HG03108 (cell line): ENCODE measurements around the gene C1QL4.
A peak's percentile ranks its signal among the peaks of the same experiment; 100 is the strongest.
"Not testable (repeated sequence)": the region's sequence is repeated elsewhere in the genome, so short reads cannot be mapped to it uniquely, and the experiment has no call there.

Experiments
- ATAC-seq: cut with Tn5 transposase; IDR thresholded peaks from one replicate; pipeline ENCODE4 v1.9.1; 2021; ENCODE audit warnings: moderate library complexity; ENCODE audit not compliant: unreplicated experiment

The C1QL4 gene

DNA sequence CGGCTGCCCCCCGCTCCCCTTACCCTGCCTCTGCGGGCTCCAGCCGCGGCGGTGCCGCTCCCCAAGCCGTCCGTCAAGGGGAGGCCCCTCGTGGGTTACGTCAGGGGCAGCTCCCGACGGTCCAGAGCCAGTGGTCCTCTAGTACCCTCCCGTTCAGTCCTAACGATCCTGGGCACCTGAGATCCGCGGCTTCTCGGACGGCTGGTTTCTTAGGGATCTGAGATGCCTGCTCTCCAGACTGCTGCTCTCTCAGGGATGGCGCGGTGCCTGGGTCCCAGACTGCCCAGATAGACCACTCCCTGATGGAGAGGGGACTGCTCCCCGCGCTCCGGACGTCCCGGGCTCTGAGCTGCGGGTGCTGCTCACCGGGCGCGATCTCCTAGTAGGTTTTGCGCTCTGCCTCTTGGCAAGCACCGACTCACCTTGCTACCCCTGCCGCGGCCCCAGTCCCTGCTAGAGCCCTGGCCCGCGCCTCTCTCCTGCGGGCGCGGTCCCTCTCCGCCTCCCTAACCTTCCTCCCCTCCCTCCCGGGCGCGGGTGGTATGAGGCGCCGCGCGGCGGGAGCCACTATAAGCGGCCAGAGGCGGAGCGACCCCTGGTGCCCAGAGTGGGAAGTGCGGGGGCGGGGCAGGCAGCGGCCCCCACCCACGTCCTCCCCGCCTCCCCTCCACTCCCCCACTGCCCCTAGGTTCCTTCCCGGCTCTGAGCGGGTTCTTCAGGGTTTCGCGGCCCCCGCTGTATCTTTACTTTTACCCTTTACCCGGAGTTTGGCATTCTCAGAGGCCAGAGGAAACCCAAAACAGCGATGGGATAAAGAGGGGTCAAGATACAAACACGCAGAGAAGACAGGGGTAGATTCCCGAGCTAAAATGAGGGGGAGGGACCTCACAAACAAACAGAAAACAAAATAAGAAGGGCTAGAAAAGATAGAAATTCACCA, at the start of gene C1QL4:
TSS of gene C1QL4 (minus strand) at position 544 of the 940 bp plus-strand sequence. CDS start 711 bp downstream, outside the sequence.
- ATAC-seq: peak; percentile 59

- not testable (repeated sequence) for ATAC-seq
Observed at GRCh38 chr12:49380184-49380583, 43.2 kb upstream of the C1QL4 start.

DNA sequence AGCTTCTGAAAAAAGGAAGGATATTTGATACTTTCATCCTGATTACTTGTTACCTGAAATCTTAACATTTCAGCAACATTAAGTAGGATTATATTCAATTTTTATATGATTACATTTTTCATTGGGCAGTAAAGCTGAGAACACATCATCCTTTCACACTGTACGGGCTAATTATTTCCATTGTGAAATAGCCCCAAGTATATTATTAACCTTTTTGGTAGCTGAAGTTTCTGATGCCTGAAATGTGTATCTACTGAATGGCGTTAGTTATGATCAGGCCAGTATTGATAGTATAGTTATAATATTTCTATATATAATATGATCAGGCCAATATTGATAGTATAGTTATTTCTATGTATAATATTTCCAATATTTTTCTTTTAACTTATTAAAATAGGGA, 40.4 kb upstream of the C1QL4 start:
- ATAC-seq: no peak

GRCh38 chr12:49375406-49375805, 38.4 kb upstream of the C1QL4 start:
- peak; percentile 70 for ATAC-seq

DNA sequence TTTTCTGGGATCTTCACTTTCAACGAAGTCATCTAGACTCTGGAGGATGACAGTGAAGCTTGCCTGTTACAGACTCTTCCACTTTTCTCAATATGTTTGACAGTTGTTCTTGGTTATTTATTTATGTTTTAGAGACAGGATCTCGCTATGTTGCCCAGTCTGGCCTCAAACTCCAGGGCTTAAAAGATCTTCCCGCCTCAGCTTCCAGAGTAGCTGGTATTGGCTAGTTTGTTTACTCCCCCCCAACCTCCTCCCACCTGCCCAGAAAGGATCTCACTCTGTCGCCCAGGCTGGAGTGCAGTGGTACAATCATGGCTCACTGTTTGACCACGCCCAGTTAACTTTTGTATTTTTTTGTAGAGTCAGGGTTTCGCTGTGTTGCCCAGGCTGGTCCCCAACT, 33.6 kb upstream of the C1QL4 start:
- no peak for ATAC-seq

GRCh38 chr12:49369411-49370145, 32.6 kb upstream of the C1QL4 start:
- no peak for ATAC-seq

DNA sequence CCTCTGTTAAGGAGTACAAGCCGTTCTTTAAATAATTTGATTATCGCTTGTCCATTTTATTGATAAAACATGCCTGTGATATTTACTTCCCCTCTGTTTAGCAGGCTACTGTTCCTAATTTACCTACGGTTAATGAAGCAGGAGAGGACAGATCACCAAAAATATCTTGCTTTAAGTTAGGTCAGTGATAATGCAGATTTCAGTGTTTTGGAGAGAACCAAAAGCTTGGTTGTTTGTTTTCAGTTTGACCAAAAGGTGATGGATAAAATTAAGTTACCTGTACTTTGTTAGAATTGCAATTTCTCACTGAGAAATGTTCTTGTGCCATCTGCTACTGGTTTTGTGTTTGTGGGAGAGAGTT, 31.2 kb upstream of the C1QL4 start:
- ATAC-seq: no peak

DNA sequence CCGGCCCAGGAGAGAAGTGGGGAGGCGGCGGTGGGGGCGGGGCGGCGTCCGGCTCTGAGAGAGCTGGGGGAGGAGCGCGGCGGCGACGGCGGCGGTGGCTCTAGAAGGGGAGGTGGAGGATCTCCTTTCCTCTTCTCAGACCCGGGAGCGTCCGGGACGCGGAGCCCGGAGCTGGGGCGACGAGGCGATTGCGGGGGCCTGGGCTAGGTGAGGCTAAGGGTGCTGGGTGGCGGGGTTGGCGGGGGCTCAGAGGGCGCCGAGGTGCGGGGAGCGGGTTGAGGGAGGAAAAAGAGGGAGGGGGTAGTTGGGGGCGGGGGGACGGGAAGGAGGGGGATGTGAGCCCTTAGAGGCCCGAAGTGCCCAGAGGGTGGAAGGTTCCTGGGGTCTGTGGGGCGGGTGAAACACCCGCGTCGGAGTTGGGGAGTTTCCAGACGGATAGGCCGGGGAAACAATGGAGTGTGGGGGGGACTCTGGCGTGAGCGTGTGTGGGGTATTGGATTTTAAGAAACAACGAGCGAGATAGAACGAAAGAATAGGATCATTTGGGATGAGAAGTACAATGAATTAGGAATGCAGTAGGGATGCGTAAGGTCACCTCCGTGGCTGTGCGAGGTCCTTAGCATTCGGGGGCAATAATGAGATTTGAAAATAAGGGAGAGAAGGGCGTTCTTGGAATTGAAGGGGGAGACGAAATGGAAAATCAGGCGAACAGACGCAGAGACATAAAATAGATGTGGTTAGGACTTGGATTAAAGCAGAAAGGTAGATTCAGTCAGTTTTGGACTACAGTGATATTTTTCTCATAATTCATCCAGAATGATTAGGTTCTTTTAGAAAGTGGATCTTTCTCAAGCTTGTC, 30.6 kb upstream of the C1QL4 start, which contains the start of gene SPATS2:
TSS of gene SPATS2 (plus strand) at position 82 of the 859 bp plus-strand sequence. CDS start 93,551 bp downstream, outside the sequence.
- ATAC-seq: no peak

DNA sequence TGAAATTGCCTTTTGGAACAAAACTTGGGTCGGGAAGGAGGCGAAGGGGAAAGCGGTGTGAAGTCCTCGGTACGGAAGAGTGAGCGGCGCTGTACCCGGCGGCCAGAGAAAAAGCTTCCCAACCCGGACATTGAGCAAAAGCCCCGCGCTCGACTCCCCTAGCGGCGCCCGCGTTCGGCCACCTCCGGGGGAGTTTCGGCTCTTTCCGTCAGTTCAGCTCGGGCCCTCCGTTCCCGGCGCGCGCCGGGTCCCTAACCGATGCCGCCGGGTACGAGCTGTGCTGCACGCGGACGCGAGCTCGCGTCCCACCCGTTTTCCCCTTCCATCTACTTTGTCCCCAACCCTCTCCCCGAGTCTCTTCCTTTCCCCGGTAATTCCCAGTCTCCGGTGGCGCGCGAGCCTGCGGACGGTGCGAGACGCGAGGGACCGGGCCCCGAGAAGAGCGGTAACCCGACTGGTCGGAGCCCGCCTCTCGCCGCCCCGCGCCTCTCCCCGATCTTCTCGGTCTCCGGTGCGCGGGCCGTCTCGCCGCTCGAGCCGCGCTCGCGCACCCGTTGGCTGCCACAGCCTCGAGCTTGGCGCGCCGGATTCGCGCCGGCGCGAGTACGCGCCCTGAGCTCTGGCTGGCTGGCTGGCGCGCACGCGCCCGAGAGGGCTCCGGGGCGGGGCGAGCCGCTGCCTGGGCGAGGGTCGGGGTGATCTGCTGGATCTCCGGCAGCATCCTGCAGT, 29.8 kb upstream of the C1QL4 start:
- ATAC-seq: peak; percentile 67

GRCh38 chr12:49366096-49366651, 29.2 kb upstream of the C1QL4 start:
- ATAC-seq: no peak

GRCh38 chr12:49365542-49365941, 28.6 kb upstream of the C1QL4 start:
- no peak for ATAC-seq

DNA sequence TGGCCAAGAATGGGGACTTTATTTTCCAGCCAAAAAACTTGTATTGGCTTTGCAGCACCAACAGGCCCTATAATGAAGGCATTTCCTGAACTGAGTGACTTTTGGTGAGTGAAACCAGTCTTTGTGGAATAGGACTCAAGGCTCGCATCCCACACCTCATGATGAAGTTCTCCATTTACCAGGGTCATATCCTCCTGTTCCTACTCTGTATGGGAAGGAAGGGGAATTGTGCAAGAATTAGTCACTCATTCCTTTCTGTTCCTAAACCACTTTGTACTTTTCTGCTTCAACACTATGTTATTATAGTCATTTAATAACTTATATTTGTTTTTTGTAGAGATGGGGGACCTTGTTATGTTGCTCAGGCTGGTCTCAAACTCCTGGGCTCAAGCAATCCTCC, 28.0 kb upstream of the C1QL4 start:
- ATAC-seq: no peak

GRCh38 chr12:49362077-49362476, 25.1 kb upstream of the C1QL4 start:
- no peak for ATAC-seq

DNA sequence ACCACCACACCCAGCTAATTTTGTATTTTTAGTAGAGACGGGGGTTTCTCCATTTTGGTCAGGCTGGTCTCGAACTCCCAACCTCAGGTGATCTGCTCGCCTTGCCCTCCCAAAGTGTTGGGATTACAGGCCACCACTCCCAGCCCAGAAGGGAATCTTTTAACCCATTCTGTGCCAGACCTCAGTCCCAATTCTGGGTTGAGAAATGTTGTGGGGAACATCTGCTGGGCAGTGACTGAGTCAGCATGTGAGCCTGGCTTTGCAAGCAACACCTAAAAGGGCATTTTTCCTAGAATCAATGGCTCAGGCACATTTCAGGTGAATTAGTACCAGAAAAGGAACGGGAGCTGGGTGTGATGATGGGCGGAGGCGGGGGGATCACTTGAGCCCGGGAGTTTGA, 22.7 kb upstream of the C1QL4 start:
- no peak for ATAC-seq

DNA sequence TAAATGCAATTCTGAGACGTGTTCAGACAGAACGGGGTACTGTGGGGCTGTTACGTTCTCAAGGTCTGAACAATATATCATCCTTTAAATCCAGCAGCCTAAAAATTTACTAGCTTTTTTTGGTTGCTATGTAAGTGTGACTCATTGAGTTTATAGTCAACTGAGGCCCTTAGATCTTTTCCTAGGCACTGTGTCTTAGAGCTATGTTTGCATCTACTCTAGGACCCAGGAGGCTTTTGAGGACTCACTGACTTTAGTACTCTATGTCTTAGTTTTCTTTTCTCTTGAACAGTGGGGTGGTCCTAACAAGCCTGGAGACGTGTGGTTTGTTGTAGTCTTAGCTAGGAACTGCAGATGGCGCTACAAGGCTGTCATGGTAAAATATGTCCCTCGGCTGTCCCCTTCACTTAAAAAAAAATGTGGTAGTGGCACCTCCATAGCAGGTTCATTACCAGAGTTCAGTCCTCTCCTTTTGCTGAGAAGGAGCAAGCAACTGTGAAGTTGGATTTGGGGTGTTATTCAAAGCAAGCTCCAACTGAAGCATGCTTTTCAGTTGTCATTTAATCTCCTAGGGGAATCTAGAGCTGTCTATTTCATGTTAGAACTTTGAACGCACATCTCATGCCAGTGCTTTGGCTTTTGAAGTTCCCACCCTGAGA, 21.6 kb upstream of the C1QL4 start:
- ATAC-seq: no peak

- no peak for ATAC-seq
Observed at GRCh38 chr12:49357103-49357678, 20.2 kb upstream of the C1QL4 start.

- no peak for ATAC-seq
Observed at GRCh38 chr12:49355913-49356312, 18.9 kb upstream of the C1QL4 start.

- ATAC-seq: no peak
Observed at GRCh38 chr12:49352351-49352750, 15.4 kb upstream of the C1QL4 start.

DNA sequence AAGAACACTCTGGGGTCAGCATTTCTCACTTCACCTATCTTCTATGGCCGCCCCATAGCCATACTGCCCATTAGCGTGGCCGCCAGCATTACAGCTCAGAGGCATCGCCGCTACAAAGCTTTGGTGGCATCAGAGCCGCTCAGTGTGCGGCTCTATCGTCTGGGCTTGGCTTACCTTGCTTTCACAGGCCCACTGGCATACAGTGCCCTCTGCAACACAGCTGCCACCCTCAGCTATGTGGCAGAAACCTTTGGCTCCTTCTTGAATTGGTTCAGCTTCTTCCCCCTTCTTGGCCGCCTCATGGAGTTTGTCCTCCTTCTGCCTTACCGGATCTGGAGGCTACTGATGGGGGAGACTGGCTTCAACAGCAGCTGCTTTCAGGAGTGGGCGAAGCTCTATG, 12.3 kb upstream of the C1QL4 start:
- ATAC-seq: no peak
